K562 (cell line): ENCODE data around the gene NUBPL. TPM values are rescaled to one million over a fixed set of nuclear protein-coding genes. Genes with fewer than 3 reads are reported as not detected.

Experiments used
- ATAC-seq: fragments of 200-7000 bp; cut with Tn5 transposase; 3 replicates; pipeline ENCODE4 v1.9.1; 2020; ENCODE audit warnings: moderate library complexity
- BruUV-seq: library from RNA; stranded (reverse); fragments of 400-500 nt; replicated peaks from 2 replicates; lab custom pipeline; 2021; lab: Mats Ljungman, UMichigan
- CTCF ChIA-PET: fragments of 300-600 bp; formaldehyde crosslinking; extraction: SDS; loops from one replicate; lab custom pipeline; 2021; ENCODE audit warnings: low intra/inter-chr PET ratio; lab: Yijun Ruan, JAX
- POLR2A ChIA-PET: fragments of 300-600, 350-650 bp; sonication (Branson Sonifier 250); formaldehyde crosslinking; extraction: SDS; loops from one replicate; lab custom pipeline; 2021; ENCODE audit warnings: antibody characterized with exemption, inconsistent platforms; lab: Yijun Ruan, JAX
- DNase-seq, 4 experiments: peaks; one replicate each; pipeline versions ENCODE4 v3.0.0 to v3.0.0-alpha.2; 2011 to 2018; ENCODE audit warnings: low spot score in 3 of 4, mixed read lengths in 3 of 4; ENCODE audit errors: extremely low read depth in 1 of 4
- FAIRE-seq: peaks from 2 replicates; lab custom pipeline; 2011; peaks lifted over from hg19 to GRCh38; lab: Jason Lieb, UNC
- H2AFZ ChIP-seq: 2 replicates; pipeline ENCODE4 v1.6.0; 2011; ENCODE audit warnings: low read depth, low read length, control low read depth, inconsistent platforms
- H3K27ac ChIP-seq: fragments of 200-600 bp; 3 replicates; pipeline ENCODE4 v1.8.0; 2011; ENCODE audit warnings: low read depth, mild to moderate bottlenecking, control low read depth, inconsistent platforms, low read length, moderate library complexity, mixed read lengths; ENCODE audit errors: extremely low read depth
- H3K27me3 ChIP-seq, 2 experiments: fragments of 300-600 bp in 1 of 2; 2 replicates in 1 of 2; 3 replicates in 1 of 2; pipeline versions ENCODE4 v1.6.0 to v1.8.0; 2011; ENCODE audit warnings: inconsistent platforms in 2 of 2, low read length in 2 of 2, mild to moderate bottlenecking in 1 of 2, mixed read lengths in 1 of 2, moderate library complexity in 1 of 2; ENCODE audit not compliant: control insufficient read depth in 2 of 2, insufficient read depth in 2 of 2
- H3K36me3 ChIP-seq: fragments of 300-600 bp; 3 replicates; pipeline ENCODE4 v1.8.0; 2011; ENCODE audit warnings: mild to moderate bottlenecking, low read length, inconsistent platforms; ENCODE audit not compliant: control insufficient read depth, insufficient read depth
- H3K4me1 ChIP-seq, 2 experiments: fragments of 200-600 bp in 1 of 2; replicated peaks in 1 of 2; 2 replicates in 1 of 2; 3 replicates in 1 of 2; pipeline versions ENCODE4 v1.5.1 to v1.8.0; 2011; ENCODE audit warnings: inconsistent platforms in 2 of 2, low read length in 2 of 2, mild to moderate bottlenecking in 1 of 2, mixed read lengths in 1 of 2, moderate library complexity in 1 of 2; ENCODE audit not compliant: control insufficient read depth in 2 of 2, insufficient read depth in 2 of 2
- H3K4me2 ChIP-seq: 2 replicates; pipeline ENCODE4 v1.6.1; 2011; ENCODE audit warnings: low read length, control low read depth, inconsistent platforms, mixed read lengths; ENCODE audit not compliant: insufficient read depth
- H3K4me3 ChIP-seq: fragments of 200-600 bp; sonication (generic), shearing (Covaris generic); 2 replicates; pipeline ENCODE4 v1.5.1; 2016; ENCODE audit warnings: control low read depth, inconsistent platforms
- H3K79me2 ChIP-seq: fragments of 200-600 bp; 3 replicates; pipeline ENCODE4 v1.8.0; 2011; ENCODE audit warnings: low read length, inconsistent platforms; ENCODE audit not compliant: control insufficient read depth, insufficient read depth
- H3K9ac ChIP-seq, 2 experiments: 2 replicates each; pipeline versions ENCODE4 v1.6.0 to v1.6.1; 2011; ENCODE audit warnings: low read depth in 2 of 2, low read length in 2 of 2, control low read depth in 1 of 2, inconsistent platforms in 1 of 2, mild to moderate bottlenecking in 1 of 2, mixed read lengths in 1 of 2; ENCODE audit not compliant: insufficient read depth in 1 of 2
- H3K9me1 ChIP-seq: one replicate; pipeline ENCODE4 v1.6.0; 2011; ENCODE audit warnings: inconsistent platforms, mild to moderate bottlenecking, low read length, moderate library complexity; ENCODE audit not compliant: control insufficient read depth, insufficient read depth
- H3K9me3 ChIP-seq: replicated peaks from 2 replicates; pipeline ENCODE4 v1.5.1; 2011; ENCODE audit warnings: low read depth, low read length, inconsistent platforms; ENCODE audit not compliant: control insufficient read depth, insufficient read depth
- H4K20me1 ChIP-seq: replicated peaks from 2 replicates; pipeline ENCODE4 v1.6.1; 2011; ENCODE audit warnings: low read length, inconsistent platforms, mixed read lengths; ENCODE audit not compliant: control insufficient read depth, insufficient read depth
- RBBP5 ChIP-seq: fragments of 200-600 bp; sonication (generic); IDR thresholded peaks from 2 replicates; pipeline ENCODE4 v1.6.1; 2012; ENCODE audit warnings: borderline replicate concordance, mild to moderate bottlenecking, low read length, control low read depth, inconsistent platforms; ENCODE audit not compliant: insufficient read depth, poor library complexity, severe bottlenecking
- YY1 ChIP-seq, 3 experiments: IDR thresholded peaks; 2 replicates each; pipeline ENCODE4 v1.6.1; 2011; ENCODE audit warnings: low read length in 2 of 3, mild to moderate bottlenecking in 2 of 3, moderate library complexity in 2 of 3, borderline replicate concordance in 1 of 3, control low read depth in 1 of 3, low read depth in 1 of 3; ENCODE audit not compliant: insufficient read depth in 3 of 3, insufficient replicate concordance in 2 of 3, control insufficient read depth in 1 of 3, insufficient read length in 1 of 3; ENCODE audit errors: extremely low read depth in 1 of 3
- ZBTB26 ChIP-seq: fragments of 450-650 bp; formaldehyde crosslinking; IDR thresholded peaks from 2 replicates; pipeline ENCODE4 v1.4.0; 2022; ENCODE audit warnings: missing genetic modification characterization
- WGBS: fragments of 100-300 bp; shearing (Covaris generic); methylation state at CpG from one replicate; pipeline ENCODE4 v1.1.6; 2016; ENCODE audit warnings: low coverage, mixed read lengths; ENCODE audit not compliant: insufficient coverage; ENCODE audit errors: missing lambda C conversion rate; 5-methylcytosine and 5-hydroxymethylcytosine counted together
- in situ Hi-C: fragments of 300-500 bp; cut with MboI; formaldehyde crosslinking; loops from 4 replicates; pipeline ENCODE4 v1.15.0; 2018; ENCODE audit warnings: inconsistent platforms, mixed read lengths
- intact Hi-C: fragments of 100-400 bp; cut with micrococcal nuclease; formaldehyde crosslinking; loops from 2 replicates; pipeline ENCODE4 v1.14.2; 2022
- polyA plus RNA-seq, 8 experiments: library from polyadenylated mRNA; depleted of rRNA in 4 of 8; stranded (reverse) in 5 of 8; unstranded in 3 of 8; fragments of >200 nt; fragmentation: Nextera tagmentation in 2 of 8; fragmentation: Illumina TruSeq in 1 of 8; extraction: Ambion mirVana in 2 of 8; extraction: Trizol in 1 of 8; gene quantifications; 2 replicates each; pipeline versions ENCODE4 v1.2.1 to v1.2.3, GENCODE V29; 2011 to 2014; ENCODE audit warnings: inconsistent platforms in 1 of 8, missing spikeins in 1 of 8
- total RNA-seq, 7 experiments: library from RNA; depleted of rRNA in 6 of 7; stranded (reverse); fragments of >200 nt in 6 of 7; fragmentation: Illumina TruSeq in 2 of 7; extraction: Trizol in 2 of 7; gene quantifications; 2 replicates each; pipeline versions ENCODE4 v1.2.1 to v1.2.3, GENCODE V29; 2011 to 2021; ENCODE audit warnings: low replicate concordance in 1 of 7

NUBPL gene
- total and polyA plus RNA-seq, 9 of the 15 experiments (the other 6 are each of a cell fraction or from before 2014, with no cell fraction given), result 3.2 to 8.7 (median 6.1) TPM

GRCh38 chr14:31545328-31545727 lies 15.9 kb upstream of the NUBPL start (continued):
- no peak for TF ChIP-seq RBBP5
- TF ChIP-seq YY1 (IDR thresholded peaks at IDR 0.05; ENCODE audit: borderline replicate concordance in 1 of 3, control insufficient read depth in 1 of 3, extremely low read depth in 1 of 3, insufficient read depth in 3 of 3, insufficient read length in 1 of 3, insufficient replicate concordance in 2 of 3, low read depth in 1 of 3, low read length in 2 of 3), result no peak

DNA sequence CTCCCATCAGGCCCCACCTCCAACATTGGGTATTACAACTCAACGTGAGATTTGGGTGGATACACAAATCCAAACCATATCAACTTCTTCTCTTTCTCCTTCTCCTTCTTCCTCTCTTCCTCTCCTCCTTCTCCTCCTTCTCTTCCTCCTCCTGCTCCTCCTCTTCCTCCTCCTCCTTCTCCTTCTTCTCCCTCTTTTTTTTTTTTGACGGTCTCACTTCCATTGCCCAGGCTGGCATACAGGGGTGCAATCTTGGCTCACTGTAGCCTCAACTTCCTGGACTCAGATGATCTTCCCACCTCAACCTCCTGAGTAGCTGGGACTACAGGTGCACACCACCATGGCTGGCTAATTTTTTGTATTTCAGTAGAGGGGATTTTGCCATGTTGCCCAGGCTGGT lies 11.4 kb upstream of the NUBPL start:
- in situ Hi-C loops (no loop called here), intact Hi-C loops (no loop called here)
- ChIA-PET CTCF (no interaction called here), POLR2A (no interaction called here)
- Histone ChIP-seq H3K79me2 (no peaks in the 10 kb centered on the region), H3K27ac (no peak overlapping the region), H3K27me3 (no peaks in the 10 kb centered on the region; a peak in 1 of 5 replicates), H3K36me3 (no peaks in the 10 kb centered on the region), H3K4me2 (no peak overlapping the region), H3K9me1 (no peaks in the 10 kb centered on the region), H3K4me1 (no peaks in the 10 kb centered on the region), H3K4me3 (no peak overlapping the region), H4K20me1 (no peaks in the 10 kb centered on the region), H3K9me3 (no peaks in the 10 kb centered on the region), H2AFZ (no peak overlapping the region), H3K9ac (no peak overlapping the region)
- DNase-seq (no peak), FAIRE-seq (no peak), ATAC-seq (no peak)
- 30% methylated on average over 2 of the region's 2 CpGs for WGBS
- no TSS peak for BruUV-seq
- no peak for TF ChIP-seq ZBTB26 (CRISPR knock-in tag)
